GM04504 (cell line): Measurements from ENCODE around the gene ITPRID2.
"Not testable (repeated sequence)": the region's sequence is repeated elsewhere in the genome, so short reads cannot be mapped to it uniquely, and the experiment has no call there.

ENCODE experiments used
- DNase-seq: peaks from one replicate; pipeline ENCODE4 v3.0.0-alpha.2; 2012; ENCODE audit warnings: low read depth

Gene ITPRID2

GRCh38 chr2:181916726-181917718 lies 25.5 kb downstream of the ITPRID2 start:
- DNase-seq, result no peak

- no peak for DNase-seq
Measured at GRCh38 chr2:181918188-181918587, 26.7 kb downstream of the ITPRID2 start.

- DNase-seq, result no peak
Measured at GRCh38 chr2:181923121-181923520, 31.6 kb downstream of the ITPRID2 start.

GRCh38 chr2:181924336-181924735 lies 32.8 kb downstream of the ITPRID2 start:
- no peak for DNase-seq

GRCh38 chr2:181934694-181935093 lies 43.2 kb downstream of the ITPRID2 start:
- DNase-seq, result no peak

- no peak for DNase-seq
Measured at GRCh38 chr2:181937473-181937872, 45.9 kb downstream of the ITPRID2 start.

GRCh38 chr2:181943411-181944124 lies 52.0 kb downstream of the ITPRID2 start:
- no peak for DNase-seq

GRCh38 chr2:181944164-181944913 lies 52.8 kb downstream of the ITPRID2 start:
- DNase-seq, result no peak

- no peak for DNase-seq
Measured at GRCh38 chr2:181944914-181945291, 53.4 kb downstream of the ITPRID2 start.

- no peak for DNase-seq
Measured at GRCh38 chr2:181946444-181947127, 55.1 kb downstream of the ITPRID2 start.

GRCh38 chr2:181947273-181947672 lies 55.7 kb downstream of the ITPRID2 start:
- DNase-seq, result no peak

GRCh38 chr2:181948227-181948626 lies 56.7 kb downstream of the ITPRID2 start:
- DNase-seq, result no peak

GRCh38 chr2:181949047-181949446 lies 57.5 kb downstream of the ITPRID2 start:
- DNase-seq, result peak; percentile 46

- no peak for DNase-seq
Measured at GRCh38 chr2:181952404-181953226, 61.1 kb downstream of the ITPRID2 start.

GRCh38 chr2:181953881-181954537 lies 62.5 kb downstream of the ITPRID2 start:
- DNase-seq, result no peak

GRCh38 chr2:181954538-181954883 lies 63.0 kb downstream of the ITPRID2 start:
- DNase-seq, result no peak

- DNase-seq, result peak; percentile 44
Measured at GRCh38 chr2:181955010-181955409, 63.5 kb downstream of the ITPRID2 start.

- DNase-seq, result not testable (repeated sequence)
Measured at GRCh38 chr2:181955866-181956265, 64.3 kb downstream of the ITPRID2 start.

GRCh38 chr2:181957668-181958067 lies 66.1 kb downstream of the ITPRID2 start:
- no peak for DNase-seq

- DNase-seq, result no peak
Measured at GRCh38 chr2:181958726-181959125, 67.2 kb downstream of the ITPRID2 start.
